Ishikawa (cell line): Measurements from ENCODE around the gene TMEM108.

ENCODE experiments used
- TAF1 ChIP-seq: IDR thresholded peaks from 2 replicates; pipeline ENCODE4 v1.6.1; 2012; ENCODE audit warnings: low read depth, mild to moderate bottlenecking
- TEAD4 ChIP-seq: IDR thresholded peaks from 2 replicates; pipeline ENCODE4 v1.6.1; 2012

GRCh38 chr3:133371181-133371580, 333.0 kb downstream of the TMEM108 start:
- TF ChIP-seq TAF1 (no peak), TEAD4 (no peak)
